ENCODE results near the gene C14orf93. TPM values are rescaled to one million over a fixed set of nuclear protein-coding genes. Genes with fewer than 3 reads are reported as not detected.

Gene C14orf93
- total RNA-seq, 1 donor from 2014 or later: 14.0 TPM

- H3K36me3 Mint-ChIP-seq: peaks cover 21% of the 10 kb centered on the region
- H3K4me3 Mint-ChIP-seq: peak overlapping the region; percentile 76
- peaks cover 52% of the 10 kb centered on the region for H3K4me1 Mint-ChIP-seq
- H3K27ac Mint-ChIP-seq: peak overlapping the region; percentile 100
- no peaks in the 10 kb centered on the region for H3K27me3 Mint-ChIP-seq (ENCODE audit: low read depth)
- TF ChIP-seq, protein P1, sequence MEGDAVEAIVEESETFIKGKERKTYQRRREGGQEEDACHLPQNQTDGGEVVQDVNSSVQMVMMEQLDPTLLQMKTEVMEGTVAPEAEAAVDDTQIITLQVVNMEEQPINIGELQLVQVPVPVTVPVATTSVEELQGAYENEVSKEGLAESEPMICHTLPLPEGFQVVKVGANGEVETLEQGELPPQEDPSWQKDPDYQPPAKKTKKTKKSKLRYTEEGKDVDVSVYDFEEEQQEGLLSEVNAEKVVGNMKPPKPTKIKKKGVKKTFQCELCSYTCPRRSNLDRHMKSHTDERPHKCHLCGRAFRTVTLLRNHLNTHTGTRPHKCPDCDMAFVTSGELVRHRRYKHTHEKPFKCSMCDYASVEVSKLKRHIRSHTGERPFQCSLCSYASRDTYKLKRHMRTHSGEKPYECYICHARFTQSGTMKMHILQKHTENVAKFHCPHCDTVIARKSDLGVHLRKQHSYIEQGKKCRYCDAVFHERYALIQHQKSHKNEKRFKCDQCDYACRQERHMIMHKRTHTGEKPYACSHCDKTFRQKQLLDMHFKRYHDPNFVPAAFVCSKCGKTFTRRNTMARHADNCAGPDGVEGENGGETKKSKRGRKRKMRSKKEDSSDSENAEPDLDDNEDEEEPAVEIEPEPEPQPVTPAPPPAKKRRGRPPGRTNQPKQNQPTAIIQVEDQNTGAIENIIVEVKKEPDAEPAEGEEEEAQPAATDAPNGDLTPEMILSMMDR (IDR thresholded peaks at IDR 0.05; ENCODE audit: unreplicated experiment): no peak
- no peaks in the 10 kb centered on the region for H3K9me3 Mint-ChIP-seq
- peak; percentile 43 to 69 for DNase-seq (ENCODE audit: low spot score in 2 of 2, unreplicated experiment in 2 of 2)
Measured at GRCh38 chr14:22977684-22978486, 32.1 kb downstream of the C14orf93 start.

GRCh38 chr14:22977434-22977683, 32.6 kb downstream of the C14orf93 start:
- Mint-ChIP-seq H3K27me3 (ENCODE audit: low read depth) (no peaks in the 10 kb centered on the region), H3K4me3 (peak overlapping the region; percentile 46), H3K27ac (peak overlapping the region; percentile 100), H3K4me1 (peaks cover 52% of the 10 kb centered on the region), H3K9me3 (no peaks in the 10 kb centered on the region), H3K36me3 (peaks cover 22% of the 10 kb centered on the region)
- TF ChIP-seq, protein P1 (IDR thresholded peaks at IDR 0.05; ENCODE audit: unreplicated experiment): no peak
- no peak for DNase-seq (ENCODE audit: low spot score in 2 of 2, unreplicated experiment in 2 of 2)

- H3K27ac Mint-ChIP-seq: peak overlapping the region; percentile 100
- no peaks in the 10 kb centered on the region for H3K27me3 Mint-ChIP-seq (ENCODE audit: low read depth)
- H3K36me3 Mint-ChIP-seq: peaks cover 26% of the 10 kb centered on the region
- TF ChIP-seq, protein P1 (IDR thresholded peaks at IDR 0.05; ENCODE audit: unreplicated experiment): no peak
- peak overlapping the region; percentile 46 for H3K4me3 Mint-ChIP-seq
- no peaks in the 10 kb centered on the region for H3K9me3 Mint-ChIP-seq
- H3K4me1 Mint-ChIP-seq: peaks cover 52% of the 10 kb centered on the region
- DNase-seq (ENCODE audit: low spot score in 2 of 2, unreplicated experiment in 2 of 2): no peak
Measured at GRCh38 chr14:22976620-22977433, 33.1 kb downstream of the C14orf93 start.

- no peak for DNase-seq (ENCODE audit: low spot score in 2 of 2, unreplicated experiment in 2 of 2)
- H3K4me3 Mint-ChIP-seq: no peak overlapping the region
- H3K9me3 Mint-ChIP-seq: no peaks in the 10 kb centered on the region
- peak overlapping the region; percentile 44 for H3K27ac Mint-ChIP-seq
- H3K27me3 Mint-ChIP-seq (ENCODE audit: low read depth): no peaks in the 10 kb centered on the region
- TF ChIP-seq, protein P1 (IDR thresholded peaks at IDR 0.05; ENCODE audit: unreplicated experiment): no peak
- peaks cover 47% of the 10 kb centered on the region for H3K4me1 Mint-ChIP-seq
- H3K36me3 Mint-ChIP-seq: peaks cover 33% of the 10 kb centered on the region
Measured at GRCh38 chr14:22974530-22975313, 35.2 kb downstream of the C14orf93 start.

DNA sequence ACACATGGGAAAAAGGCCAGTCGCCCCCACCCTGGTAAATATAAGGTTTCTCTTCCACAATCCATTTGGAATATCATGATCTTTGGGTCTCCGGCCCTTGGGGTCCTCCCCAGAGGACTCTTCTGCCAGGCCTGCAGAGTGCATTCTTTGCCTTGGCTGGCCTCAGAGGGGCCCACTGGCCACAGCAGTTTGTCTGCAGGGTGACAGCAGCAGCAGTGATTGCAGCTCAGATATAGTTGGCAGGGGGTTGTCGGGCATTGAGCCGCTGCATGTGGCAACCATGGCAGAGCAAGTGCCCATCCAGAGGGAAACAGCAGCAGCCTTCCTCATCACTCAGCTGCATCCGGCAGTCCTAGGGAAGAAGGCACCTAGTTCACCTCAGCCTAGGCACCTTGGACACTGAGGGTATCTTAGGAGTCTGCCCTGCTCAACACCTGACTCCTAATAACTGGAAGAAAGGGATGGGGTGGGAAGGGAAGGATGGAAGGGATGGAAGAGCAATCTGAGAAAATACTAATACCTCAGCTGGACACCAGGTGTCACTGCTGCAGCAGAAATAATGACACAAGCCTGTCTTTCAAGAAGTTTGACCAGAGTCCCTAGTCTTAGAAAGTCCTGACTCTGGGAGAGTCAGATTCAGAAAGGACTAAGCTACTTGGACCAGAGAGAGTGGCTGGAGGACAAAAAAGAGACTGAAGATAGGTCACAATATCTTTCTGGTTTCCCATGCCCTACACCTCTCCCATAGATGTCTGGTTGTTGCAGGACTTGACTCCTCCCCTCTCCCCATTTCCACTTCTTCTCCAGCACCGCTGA, 36.5 kb downstream of the C14orf93 start:
- DNase-seq (ENCODE audit: low spot score in 2 of 2, unreplicated experiment in 2 of 2): no peak

More for the DNA sequence above, 36.5 kb downstream of the C14orf93 start:
- Mint-ChIP-seq H3K4me1 (peaks cover 34% of the 10 kb centered on the region), H3K27ac (peak overlapping the region; percentile 25), H3K4me3 (no peak overlapping the region), H3K9me3 (no peaks in the 10 kb centered on the region), H3K27me3 (ENCODE audit: low read depth) (no peaks in the 10 kb centered on the region), H3K36me3 (peaks cover 39% of the 10 kb centered on the region)
- TF ChIP-seq, protein P1 (IDR thresholded peaks at IDR 0.05; ENCODE audit: unreplicated experiment): peak; percentile 76
